Ovary (tissue), 9 donors: ENCODE data around the gene STMND1. TPM values are rescaled to one million over a fixed set of nuclear protein-coding genes. Genes with fewer than 3 reads are reported as not detected.

ENCODE experiments used
- DNase-seq, 5 donors: peaks; one replicate each; pipeline ENCODE4 v3.0.0-alpha.2; 2019 to 2020
- H3K27ac ChIP-seq, 2 donors: fragments of 200-600 bp; one replicate each; pipeline versions ENCODE4 v1.5.1 to v1.8.0; 2019 to 2022
- H3K27me3 ChIP-seq: fragments of 200-600 bp; one replicate; pipeline ENCODE4 v1.8.0; 2022
- H3K36me3 ChIP-seq: fragments of 200-600 bp; sonication (generic); one replicate; pipeline ENCODE4 v1.5.1; 2019
- H3K4me1 ChIP-seq: one replicate; pipeline ENCODE4 v1.8.1; 2013; ENCODE audit warnings: mild to moderate bottlenecking, moderate library complexity; ENCODE audit not compliant: insufficient read depth
- H3K4me3 ChIP-seq: fragments of 200-600 bp; sonication (generic); one replicate; pipeline ENCODE4 v1.5.1; 2017
- H3K9me3 ChIP-seq, 2 donors: fragments of 200-600 bp in 1 of 2; sonication (generic) in 1 of 2; one replicate each; pipeline versions ENCODE4 v1.5.1 to v1.8.1; 2013 to 2019; ENCODE audit warnings: mild to moderate bottlenecking in 1 of 2, moderate library complexity in 1 of 2
- EP300 ChIP-seq: sonication (generic); formaldehyde crosslinking; IDR thresholded peaks from one replicate; pipeline ENCODE4 v1.6.1; 2017; ENCODE audit warnings: antibody characterized with exemption
- POLR2A ChIP-seq: fragments of 450-650 bp; IDR thresholded peaks from one replicate; pipeline ENCODE4 v1.6.1; 2017; ENCODE audit warnings: antibody characterized with exemption, mild to moderate bottlenecking, moderate library complexity
- WGBS, 3 donors: extraction: QIAGEN DNeasy Blood & Tissue Kit in 1 of 3; methylation state at CpG; one replicate each; pipeline versions ENCODE4 v1.1.5 to v1.1.7; 2013 to 2017; 5-methylcytosine and 5-hydroxymethylcytosine counted together
- intact Hi-C, 4 donors: fragments of 100-400 bp; cut with DNase I; formaldehyde crosslinking; loops; one replicate each; pipeline versions ENCODE4 v1.11.0 to v1.15.1; 2022 to 2023
- polyA plus RNA-seq, 2 donors: library from polyadenylated mRNA; stranded (reverse); fragments of 200-250 nt in 1 of 2; fragments of 350-450 nt in 1 of 2; fragmentation: Illumina TruSeq in 1 of 2; extraction: RNeasy Lipid Tissue Mini Kit (QIAGEN cat#74804) in 1 of 2; gene quantifications; one replicate each; pipeline ENCODE4 v1.2.3, GENCODE V29; 2013 to 2014
- total RNA-seq, 7 donors: library from RNA; depleted of rRNA in 2 of 7; stranded (reverse); fragments of >200 nt in 2 of 7; fragmentation: NEBNext Ultra II Directional in 3 of 7; extraction: Animal tissue kit (Norgen Biotek cat#: 25700) in 3 of 7; gene quantifications; one replicate each; pipeline versions ENCODE4 v1.1.0 to v1.2.4, GENCODE V29; 2016 to 2023
- TF ChIP-seq, protein P1 (sequence below), 3 donors: fragments of 450-650 bp in 2 of 3; fragments of 200-600 bp in 1 of 3; IDR thresholded peaks; one replicate each; pipeline versions ENCODE4 v1.5.1 to v1.8.0; 2016 to 2022; ENCODE audit warnings: antibody characterized with exemption in 3 of 3, mild to moderate bottlenecking in 1 of 3
- donor health status: DM: no; HTN: no; CAD: no; lungs with moderate emphysema.
- donor health status: DM: no; HTN: no; CAD: no.
- donor health status: Bipolar disorder and iron deficiency.
- donor health status: DM: yes; HTN: yes; CAD: no.
- donor health status: DM: no; HTN: no; CAD: no.
- donor health status: DM: yes; HTN: yes; CAD: no.

STMND1 gene
- total and polyA plus RNA-seq, 9 donors: 0.07 to 8.6 (median 0.70) TPM; not detected in 5

DNA sequence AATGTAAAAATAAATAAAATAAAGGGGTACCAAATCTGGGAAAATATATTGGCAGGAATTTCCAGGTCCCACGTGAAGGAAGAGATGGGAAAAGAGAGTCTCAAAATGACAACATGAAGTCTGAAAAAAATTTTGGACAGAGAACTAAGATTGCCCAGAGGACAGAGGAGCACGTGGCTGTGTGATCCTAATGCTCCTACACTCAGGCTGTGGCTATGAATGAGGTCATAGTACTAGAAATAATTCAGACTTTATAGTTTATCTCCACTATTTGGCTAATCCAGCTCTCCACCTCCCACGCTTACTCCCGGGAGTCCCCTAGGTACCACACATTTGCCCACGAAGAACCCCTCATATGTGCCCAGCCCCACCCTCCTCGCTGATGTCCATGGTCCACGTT is 42.8 kb upstream of the STMND1 start:
- intact Hi-C loops: no loop called here
- no peak overlapping the region for H3K27ac ChIP-seq
- WGBS, 3 donors: 55 to 66% (median 56%) methylated on average over 7 of the region's 7 CpGs

GRCh38 chr6:17059850-17060249 is 42.0 kb upstream of the STMND1 start:
- Histone ChIP-seq H3K27ac (no peak overlapping the region), H3K9me3 (no peaks in the 10 kb centered on the region), H3K27me3 (no peaks in the 10 kb centered on the region), H3K4me3 (no peak overlapping the region), H3K4me1 (no peaks in the 10 kb centered on the region), H3K36me3 (no peaks in the 10 kb centered on the region)
- intact Hi-C loops: no loop called here
- no peak for DNase-seq
- TF ChIP-seq, protein P1, sequence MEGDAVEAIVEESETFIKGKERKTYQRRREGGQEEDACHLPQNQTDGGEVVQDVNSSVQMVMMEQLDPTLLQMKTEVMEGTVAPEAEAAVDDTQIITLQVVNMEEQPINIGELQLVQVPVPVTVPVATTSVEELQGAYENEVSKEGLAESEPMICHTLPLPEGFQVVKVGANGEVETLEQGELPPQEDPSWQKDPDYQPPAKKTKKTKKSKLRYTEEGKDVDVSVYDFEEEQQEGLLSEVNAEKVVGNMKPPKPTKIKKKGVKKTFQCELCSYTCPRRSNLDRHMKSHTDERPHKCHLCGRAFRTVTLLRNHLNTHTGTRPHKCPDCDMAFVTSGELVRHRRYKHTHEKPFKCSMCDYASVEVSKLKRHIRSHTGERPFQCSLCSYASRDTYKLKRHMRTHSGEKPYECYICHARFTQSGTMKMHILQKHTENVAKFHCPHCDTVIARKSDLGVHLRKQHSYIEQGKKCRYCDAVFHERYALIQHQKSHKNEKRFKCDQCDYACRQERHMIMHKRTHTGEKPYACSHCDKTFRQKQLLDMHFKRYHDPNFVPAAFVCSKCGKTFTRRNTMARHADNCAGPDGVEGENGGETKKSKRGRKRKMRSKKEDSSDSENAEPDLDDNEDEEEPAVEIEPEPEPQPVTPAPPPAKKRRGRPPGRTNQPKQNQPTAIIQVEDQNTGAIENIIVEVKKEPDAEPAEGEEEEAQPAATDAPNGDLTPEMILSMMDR (IDR thresholded peaks at IDR 0.05): no peak
- TF ChIP-seq EP300 (no peak), POLR2A (no peak)
- WGBS, 3 donors: 70 to 86% (median 82%) methylated on average over 3 of the region's 3 CpGs

More for the DNA sequence above, 42.8 kb upstream of the STMND1 start:
- DNase-seq: no peak
- no peaks in the 10 kb centered on the region for H3K36me3 ChIP-seq
- TF ChIP-seq, protein P1 (IDR thresholded peaks at IDR 0.05): no peak
- TF ChIP-seq EP300 (no peak), POLR2A (no peak)
- H3K4me1 ChIP-seq: no peaks in the 10 kb centered on the region
- no peaks in the 10 kb centered on the region for H3K27me3 ChIP-seq
- H3K9me3 ChIP-seq: no peaks in the 10 kb centered on the region
- H3K4me3 ChIP-seq: no peak overlapping the region

DNA sequence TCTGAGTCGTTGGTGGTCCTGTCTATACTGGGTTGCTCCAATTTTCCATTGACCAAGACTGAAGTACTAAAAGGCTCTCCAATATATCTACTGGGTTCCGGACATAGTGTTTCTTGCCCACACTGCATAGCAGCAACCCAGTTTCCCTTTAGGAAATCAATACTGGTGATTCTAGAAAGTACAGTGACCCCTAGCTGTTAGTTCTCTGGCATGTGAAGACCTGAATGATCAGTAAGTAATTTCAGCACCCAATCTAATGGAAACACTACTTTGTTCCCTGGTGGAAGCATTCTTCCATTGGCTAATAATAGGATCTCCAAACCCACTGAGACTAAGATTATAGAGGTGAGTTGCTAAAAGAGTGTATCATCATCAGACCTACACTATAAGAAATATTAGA is 40.8 kb upstream of the STMND1 start:
- H3K36me3 ChIP-seq: no peaks in the 10 kb centered on the region
- no peak overlapping the region for H3K27ac ChIP-seq
- intact Hi-C loops: no loop called here
- no peak for DNase-seq
- no peaks in the 10 kb centered on the region for H3K27me3 ChIP-seq
- no peak for TF ChIP-seq EP300
- no peak for TF ChIP-seq POLR2A
- TF ChIP-seq, protein P1 (IDR thresholded peaks at IDR 0.05): no peak
- no peaks in the 10 kb centered on the region for H3K4me1 ChIP-seq
- H3K9me3 ChIP-seq: no peaks in the 10 kb centered on the region
- no peak overlapping the region for H3K4me3 ChIP-seq
- 83 to 86% (median 86%) methylated on average over 2 of the region's 2 CpGs for WGBS, 3 donors

DNA sequence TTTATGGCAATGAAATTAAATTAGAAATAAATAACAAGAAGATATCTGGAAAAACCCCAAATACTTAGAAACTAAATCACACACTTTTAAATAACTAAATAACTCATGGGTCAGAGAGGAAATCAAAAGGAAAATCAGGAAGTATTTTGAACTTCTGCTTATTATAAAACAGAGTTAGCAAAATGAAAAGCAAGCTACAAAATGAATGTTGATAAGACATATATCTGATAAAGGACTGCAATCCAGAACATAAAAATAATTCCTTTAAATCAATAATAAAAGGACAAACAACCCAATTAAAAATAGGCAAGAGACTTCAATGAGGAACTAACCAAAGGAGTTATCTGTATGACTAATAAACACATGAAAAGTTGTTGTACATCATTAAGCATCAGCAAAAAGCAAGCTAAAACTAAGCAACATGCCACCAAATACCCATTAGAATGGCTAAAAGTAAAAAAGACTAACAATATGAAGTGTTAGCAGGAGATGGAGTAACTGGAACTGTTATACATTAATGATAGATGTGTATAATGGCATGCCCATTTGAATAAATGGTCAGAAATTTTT is 38.9 kb upstream of the STMND1 start:
- Histone ChIP-seq H3K4me1 (no peaks in the 10 kb centered on the region), H3K36me3 (no peaks in the 10 kb centered on the region), H3K27ac (no peak overlapping the region), H3K4me3 (no peak overlapping the region), H3K27me3 (no peaks in the 10 kb centered on the region), H3K9me3 (no peaks in the 10 kb centered on the region)
- intact Hi-C loops: no loop called here
- no peak for DNase-seq
- no peak for TF ChIP-seq EP300
- TF ChIP-seq, protein P1 (IDR thresholded peaks at IDR 0.05): no peak
- TF ChIP-seq POLR2A: no peak
